ENCODE results near the gene AIFM1. TPM values are rescaled to one million over a fixed set of nuclear protein-coding genes. Genes with fewer than 3 reads are reported as not detected.

AIFM1 gene
- total and polyA plus RNA-seq, 12 donors = 37.4 to 163 (median 69.6) TPM

GRCh38 chrX:130114141-130114588, 51.5 kb downstream of the AIFM1 start:
- WGBS, 4 donors = 62 to 84% (median 76%) methylated on average over 6 to 9 of the region's 9 CpGs
- intact Hi-C loops (cut with DNase I) = no loop called here

GRCh38 chrX:130111220-130112154, 54.2 kb downstream of the AIFM1 start:
- Histone ChIP-seq H3K36me3 (replicated peaks in 1 of 2) (no peaks in the 10 kb centered on the region), H3K9me3 (replicated peaks in 1 of 3) (no peaks in the 10 kb centered on the region), H3K4me3 (peak overlapping the region in 1 of 4 donors; percentile 62), H3K4me1 (replicated peaks in 1 of 2) (no peaks in the 10 kb centered on the region), H3K27me3 (no peaks in the 10 kb centered on the region), H3K27ac (peak overlapping the region in 1 of 5 donors; percentile 86)
- intact Hi-C loops (cut with DNase I) = no loop called here
- 64 to 85% (median 67%) methylated on average over 17 to 43 of the region's 43 CpGs for WGBS, 4 donors
- TF ChIP-seq CTCF (IDR thresholded peaks at IDR 0.05) (no peak), POLR2A (IDR thresholded peaks at IDR 0.05) (no peak)
- DNase-seq = no peak

More at GRCh38 chrX:130114141-130114588, 51.5 kb downstream of the AIFM1 start:
- no peak for DNase-seq
- H3K36me3 ChIP-seq (replicated peaks in 1 of 2) = no peaks in the 10 kb centered on the region
- H3K27me3 ChIP-seq = no peaks in the 10 kb centered on the region
- H3K4me1 ChIP-seq (replicated peaks in 1 of 2) = no peaks in the 10 kb centered on the region
- no peaks in the 10 kb centered on the region for H3K9me3 ChIP-seq (replicated peaks in 1 of 3)
- no peak for TF ChIP-seq CTCF (IDR thresholded peaks at IDR 0.05)
- no peak overlapping the region for H3K27ac ChIP-seq
- H3K4me3 ChIP-seq = no peak overlapping the region

GRCh38 chrX:130110379-130111219, 55.0 kb downstream of the AIFM1 start, which contains the start of gene ELF4:
Gene ELF4 (minus strand): TSS chrX:130110497. CDS start chrX:130081330, 29,167 bp downstream.
- H3K9me3 ChIP-seq (replicated peaks in 1 of 3) = no peaks in the 10 kb centered on the region
- 2 to 66% (median 30%) methylated on average over 35 to 90 of the region's 123 CpGs; no CpG with 5 or more reads in 1 of the 4 donors for WGBS, 4 donors
- intact Hi-C loops (cut with DNase I) = no loop called here
- H3K4me3 ChIP-seq = peak within 1 kb of the TSS; percentile 11 to 75 (median 44)
- DNase-seq = peak in 3 of 7 donors; percentile 21 to 42 (median 32)
- peak within 1 kb of the TSS in 3 of 5 donors; percentile 70 to 86 (median 71) for H3K27ac ChIP-seq
- H3K4me1 ChIP-seq (replicated peaks in 1 of 2) = no peaks in the 10 kb centered on the region
- H3K36me3 ChIP-seq (replicated peaks in 1 of 2) = no peaks in the 10 kb centered on the region
- TF ChIP-seq POLR2A (IDR thresholded peaks at IDR 0.05) (no peak), CTCF (IDR thresholded peaks at IDR 0.05) (no peak)
- no peaks in the 10 kb centered on the region for H3K27me3 ChIP-seq
